ENCODE measurements around the gene ZDHHC3.
"Not testable (repeated sequence)": the region's sequence is repeated elsewhere in the genome, so short reads cannot be mapped to it uniquely, and the experiment has no call there.

ZDHHC3 gene

DNA sequence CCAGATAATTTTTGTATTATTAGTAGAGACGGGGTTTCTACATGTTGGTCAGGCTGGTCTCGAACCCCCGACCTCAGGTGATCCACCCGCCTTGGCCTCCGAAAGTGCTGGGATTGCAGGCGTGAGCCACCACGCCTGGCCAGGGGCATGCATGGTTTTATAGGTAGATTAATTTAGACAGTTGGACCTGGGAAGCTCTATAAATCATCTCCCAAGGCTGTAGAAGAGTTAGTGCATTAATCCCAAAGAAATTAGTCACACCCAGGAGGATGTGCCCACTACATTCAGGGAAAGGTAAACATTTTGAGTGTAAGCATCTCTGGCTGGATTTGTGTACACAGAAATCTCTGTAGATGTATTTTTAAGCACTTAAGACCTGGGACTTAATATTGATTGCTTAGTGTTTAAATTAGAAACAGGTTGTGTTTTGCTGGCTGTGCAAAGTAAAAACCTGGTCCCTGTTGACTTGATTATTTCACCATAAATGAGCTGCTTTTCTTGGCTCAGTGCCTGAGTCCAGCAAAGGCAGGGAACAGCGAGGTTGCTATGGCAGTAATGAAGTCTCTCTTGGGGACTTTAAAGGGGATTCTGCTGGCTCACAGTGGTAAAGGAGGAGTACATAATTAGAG lies 19.3 kb upstream of the ZDHHC3 start:
- no peak for DNase-seq (ENCODE audit: low read depth)

DNA sequence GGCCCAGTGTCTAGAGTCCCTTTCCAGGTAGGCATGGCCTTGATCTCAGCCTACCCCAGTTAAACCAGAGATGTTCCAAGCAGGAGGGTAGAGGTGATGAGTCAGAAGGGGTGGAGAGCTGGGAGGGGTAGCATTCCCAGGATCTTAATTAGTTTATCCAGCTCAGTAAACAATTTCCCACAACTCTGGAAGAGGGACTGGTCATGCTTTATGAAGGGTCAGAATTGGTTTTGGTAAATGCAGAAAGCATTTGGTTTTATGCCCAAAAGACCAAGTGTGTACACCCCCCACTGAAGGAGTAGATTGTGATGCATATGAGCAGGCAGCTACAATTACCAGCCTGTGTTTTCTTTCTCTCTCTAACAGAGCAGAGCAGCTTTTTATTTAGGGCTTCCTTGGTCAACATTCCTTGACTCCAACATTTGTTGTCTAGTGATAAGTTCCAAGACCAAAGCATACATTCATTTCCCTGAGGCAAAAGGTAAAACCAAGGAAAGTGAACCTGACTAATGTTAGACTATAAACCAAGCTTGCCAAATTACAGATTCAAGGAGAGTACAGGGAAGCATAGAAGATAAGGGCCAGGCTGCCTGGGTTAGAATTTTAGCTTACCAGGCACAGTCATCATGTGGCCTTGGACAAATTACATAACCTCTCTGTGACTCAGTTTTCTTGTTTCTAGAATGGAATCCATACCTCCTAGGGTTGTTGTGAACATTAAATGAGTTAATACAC lies 17.7 kb upstream of the ZDHHC3 start:
- no peak for DNase-seq (ENCODE audit: low read depth)

GRCh38 chr3:44992555-44993470 lies 16.8 kb upstream of the ZDHHC3 start:
- no peak for DNase-seq (ENCODE audit: low read depth)

- no peak for DNase-seq (ENCODE audit: low read depth)
Measured at GRCh38 chr3:44991326-44991725, 15.4 kb upstream of the ZDHHC3 start.

DNA sequence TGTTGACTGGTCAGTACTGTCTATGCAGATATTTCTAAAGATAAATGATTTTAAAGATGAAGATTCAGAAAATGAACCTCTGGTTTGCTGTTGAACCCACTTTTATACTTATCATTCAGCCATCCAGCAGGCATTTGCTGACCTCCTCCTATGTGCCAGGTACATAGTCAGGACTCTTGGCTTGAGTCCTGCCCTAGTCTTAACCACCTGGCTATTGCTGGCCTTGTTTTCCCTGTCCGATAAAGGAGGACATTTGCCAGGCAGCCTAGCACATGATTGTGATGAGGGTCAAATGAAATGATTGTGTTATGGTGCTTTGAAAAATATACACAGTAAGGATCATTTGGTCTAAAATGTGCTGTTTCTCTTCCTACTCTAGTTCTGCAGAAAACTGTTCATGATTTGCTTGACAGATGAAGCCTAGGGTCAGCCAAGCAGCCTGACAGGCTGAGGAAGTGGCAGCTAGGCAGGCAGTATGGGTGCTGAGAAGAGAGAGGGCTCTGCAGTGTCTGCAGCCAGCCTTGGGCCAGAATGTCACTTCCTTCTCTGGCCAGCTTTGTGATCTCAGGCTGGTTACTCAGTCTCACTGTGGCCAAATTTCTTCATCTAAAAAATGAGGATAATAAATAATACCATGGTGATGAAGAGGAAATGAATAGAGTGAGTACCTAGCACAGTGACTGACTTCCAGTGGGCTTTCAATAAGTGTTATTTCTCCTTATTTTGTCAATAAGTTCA lies 13.8 kb upstream of the ZDHHC3 start:
- DNase-seq (ENCODE audit: low read depth), result no peak

DNA sequence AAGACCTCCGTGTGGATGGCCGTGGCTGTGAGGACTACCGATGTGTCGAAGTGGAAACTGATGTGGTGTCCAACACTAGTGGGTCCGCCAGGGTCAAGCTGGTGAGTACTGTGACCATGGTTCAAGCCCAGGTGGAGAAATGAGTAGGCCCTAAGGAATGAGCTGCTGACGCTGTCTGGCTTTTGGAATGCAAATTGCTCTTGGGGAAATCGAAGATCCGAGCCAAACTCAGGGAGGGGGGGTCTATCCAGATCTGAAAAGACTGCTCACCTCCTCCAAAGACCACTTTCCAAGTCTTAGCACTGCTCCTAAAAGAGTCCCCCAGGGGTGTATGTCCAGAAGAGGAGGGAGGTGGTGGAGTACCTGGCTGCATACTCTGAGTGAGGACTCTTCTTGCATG lies 13.2 kb upstream of the ZDHHC3 start:
- DNase-seq (ENCODE audit: low read depth), result no peak

GRCh38 chr3:44988073-44988472 lies 12.1 kb upstream of the ZDHHC3 start:
- no peak for DNase-seq (ENCODE audit: low read depth)

DNA sequence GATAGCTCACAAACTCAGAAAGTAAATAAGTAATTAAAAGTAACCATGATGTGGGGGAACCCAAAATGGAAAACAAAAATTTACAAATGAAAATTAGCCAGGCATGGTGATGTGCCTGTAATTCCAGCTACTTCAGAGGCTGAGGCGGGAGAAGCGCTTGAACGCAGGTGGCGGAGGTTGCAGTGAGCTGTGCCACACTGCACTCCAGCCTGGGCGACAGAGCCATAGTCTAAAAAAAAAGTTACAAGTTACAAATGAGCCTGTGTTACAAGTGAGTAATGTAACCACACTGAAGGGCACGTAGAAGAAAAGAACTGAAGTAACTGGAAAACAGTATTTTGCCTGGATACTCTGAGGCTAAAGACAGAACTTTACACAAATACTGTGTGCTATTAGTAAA lies 11.4 kb upstream of the ZDHHC3 start:
- DNase-seq (ENCODE audit: low read depth), result no peak

- DNase-seq (ENCODE audit: low read depth), result not testable (repeated sequence)
Measured at GRCh38 chr3:44986330-44986729, 10.4 kb upstream of the ZDHHC3 start.

DNA sequence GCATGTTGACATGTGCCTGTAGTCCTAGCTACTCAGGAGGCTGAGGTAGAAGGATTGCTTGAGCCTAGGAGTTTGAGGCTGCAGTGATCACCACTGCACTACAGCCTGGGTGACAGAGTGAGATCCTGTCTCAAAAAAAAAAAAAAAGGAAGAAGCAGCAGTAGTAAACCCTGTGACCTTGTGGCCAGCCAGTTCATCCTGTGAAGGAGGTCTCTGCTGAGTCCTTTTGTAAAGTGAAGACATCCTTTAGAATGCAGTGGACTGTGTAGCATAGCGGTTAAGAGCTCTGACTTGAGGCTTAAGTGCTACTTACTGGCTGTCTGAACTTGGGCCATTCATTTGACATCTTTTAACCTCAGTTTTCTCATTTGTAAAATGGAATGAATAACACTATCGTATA lies 8.4 kb upstream of the ZDHHC3 start:
- no peak for DNase-seq (ENCODE audit: low read depth)

GRCh38 chr3:44983484-44983941 lies 7.5 kb upstream of the ZDHHC3 start:
- DNase-seq (ENCODE audit: low read depth), result no peak

DNA sequence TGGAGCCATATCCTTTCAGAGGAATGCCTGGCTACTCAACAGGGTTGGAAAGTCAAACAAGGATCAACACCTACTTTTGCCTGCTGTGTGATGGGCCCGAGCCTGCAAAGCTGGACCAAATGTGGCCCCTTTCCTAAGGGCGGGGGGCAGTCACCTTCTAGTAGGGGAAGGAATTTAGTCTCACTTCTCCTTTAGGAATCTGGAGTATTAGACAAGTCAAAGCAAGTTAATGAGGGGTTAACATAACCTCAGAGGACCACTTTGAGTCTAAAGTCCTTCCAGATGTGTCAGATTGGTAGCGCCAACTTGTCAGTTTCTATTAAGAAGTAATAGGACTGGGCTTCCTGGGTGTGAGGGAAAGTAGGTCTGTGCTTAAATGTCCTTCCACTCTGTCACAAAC lies 6.8 kb upstream of the ZDHHC3 start:
- no peak for DNase-seq (ENCODE audit: low read depth)

GRCh38 chr3:44981751-44982150 lies 5.8 kb upstream of the ZDHHC3 start:
- DNase-seq (ENCODE audit: low read depth), result no peak

DNA sequence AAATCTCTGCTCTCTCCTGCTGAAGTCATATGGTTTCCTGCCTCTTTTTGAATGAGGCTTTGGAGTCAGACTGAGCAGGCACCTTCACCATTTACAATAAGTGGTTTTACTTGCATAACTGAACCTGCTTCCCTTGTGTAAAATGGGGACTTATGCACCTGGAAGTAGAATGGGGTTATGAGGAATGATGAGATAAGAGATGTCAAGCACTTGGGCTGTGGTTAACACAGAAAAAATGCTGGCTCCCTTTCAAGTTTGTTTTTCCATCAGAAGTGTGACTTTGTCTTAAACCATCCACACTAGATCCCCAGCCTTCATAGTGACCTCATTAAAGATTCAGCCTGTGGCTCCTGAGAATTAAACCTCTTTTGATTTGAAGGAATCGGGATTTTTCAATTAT lies 5.2 kb upstream of the ZDHHC3 start:
- DNase-seq (ENCODE audit: low read depth), result no peak

DNA sequence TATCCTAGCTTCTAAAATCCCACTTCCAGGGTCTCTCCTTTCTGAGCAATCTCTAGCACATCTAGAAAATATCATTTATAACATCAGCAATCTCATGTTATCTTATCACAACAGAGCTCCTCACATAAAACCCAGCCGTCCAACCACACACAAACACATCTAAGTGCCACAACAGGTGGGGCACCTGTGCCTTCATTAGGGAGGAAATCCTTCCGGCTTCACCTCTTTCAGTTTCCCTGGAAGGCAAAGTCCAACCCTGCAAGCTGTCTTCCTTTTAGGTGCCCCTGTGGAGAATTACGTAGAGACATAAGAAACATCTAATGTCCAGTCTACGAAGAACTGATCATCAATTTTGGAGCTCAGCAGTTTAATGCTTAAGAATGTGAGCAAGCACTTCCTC lies 1.6 kb downstream of the ZDHHC3 start:
- DNase-seq (ENCODE audit: low read depth), result no peak

GRCh38 chr3:44970926-44971490 lies 5.0 kb downstream of the ZDHHC3 start:
- DNase-seq (ENCODE audit: low read depth), result no peak

DNA sequence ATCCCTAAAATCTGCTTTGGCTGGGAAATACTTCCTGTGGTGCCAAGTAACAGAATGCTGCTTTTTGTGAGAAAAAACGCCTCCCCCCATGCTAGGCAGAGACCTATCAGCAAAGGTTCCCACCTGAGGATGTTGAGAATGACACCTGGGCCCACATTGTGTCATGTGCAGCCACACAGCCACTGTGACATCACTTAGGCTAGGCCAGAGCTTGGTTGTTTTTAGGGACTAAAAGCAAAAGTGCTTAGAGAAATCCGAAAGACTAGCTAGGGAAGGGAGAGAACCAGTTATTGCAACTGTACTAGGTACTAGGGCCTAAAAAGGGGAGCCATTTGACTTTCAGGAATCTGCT lies 6.2 kb downstream of the ZDHHC3 start:
- DNase-seq (ENCODE audit: low read depth), result no peak

DNA sequence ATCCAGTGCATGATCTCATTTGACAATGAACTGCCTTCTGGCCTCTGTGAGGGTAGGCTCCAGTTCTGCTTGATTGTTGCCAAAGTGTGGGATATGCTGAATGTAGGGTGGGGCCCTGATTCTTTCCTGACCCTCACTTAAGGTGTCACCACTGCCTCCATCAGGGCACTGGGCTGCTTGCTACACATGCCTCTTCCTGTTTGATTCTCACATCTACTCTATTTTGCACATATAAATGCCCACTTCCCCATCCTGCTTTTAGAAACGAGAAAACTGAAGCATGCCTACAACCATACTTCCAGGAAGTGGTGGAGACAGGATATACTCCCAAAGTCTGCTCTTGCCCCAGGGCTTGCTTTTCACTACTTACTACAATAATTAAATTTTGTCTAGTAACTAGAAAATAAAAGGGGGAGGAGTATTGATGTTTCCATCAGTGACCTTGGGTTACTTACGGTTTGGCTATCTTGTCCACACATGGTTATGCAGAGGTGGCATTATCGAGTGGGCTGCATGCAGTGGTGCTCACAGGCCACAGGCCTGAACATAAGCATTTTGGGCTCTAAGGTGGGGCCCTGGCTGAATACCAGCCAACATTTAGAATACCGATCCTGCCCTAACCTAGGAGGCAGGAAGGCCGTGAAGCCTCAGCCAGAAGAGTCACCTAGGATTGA lies 6.7 kb downstream of the ZDHHC3 start:
- DNase-seq (ENCODE audit: low read depth), result no peak

DNA sequence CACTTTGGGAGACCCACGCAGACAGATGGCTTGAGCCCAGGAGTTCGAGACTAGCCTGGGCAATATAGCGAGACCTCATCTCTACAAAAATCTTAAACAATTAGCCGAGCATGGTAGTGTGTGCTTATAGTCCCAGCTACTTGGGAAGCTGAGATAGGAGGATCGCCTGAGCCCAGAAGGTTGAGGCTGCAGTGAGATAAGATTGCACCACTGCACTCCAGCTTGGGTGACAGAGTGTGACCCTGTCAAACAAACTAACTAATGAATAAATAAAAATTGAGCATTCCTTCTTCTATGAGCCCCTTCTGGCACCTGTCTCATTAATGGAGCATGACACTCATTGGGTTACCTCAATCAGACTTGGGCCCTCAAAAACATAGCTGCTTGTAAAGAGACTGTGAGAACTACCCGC lies 7.5 kb downstream of the ZDHHC3 start:
- DNase-seq (ENCODE audit: low read depth), result no peak

DNA sequence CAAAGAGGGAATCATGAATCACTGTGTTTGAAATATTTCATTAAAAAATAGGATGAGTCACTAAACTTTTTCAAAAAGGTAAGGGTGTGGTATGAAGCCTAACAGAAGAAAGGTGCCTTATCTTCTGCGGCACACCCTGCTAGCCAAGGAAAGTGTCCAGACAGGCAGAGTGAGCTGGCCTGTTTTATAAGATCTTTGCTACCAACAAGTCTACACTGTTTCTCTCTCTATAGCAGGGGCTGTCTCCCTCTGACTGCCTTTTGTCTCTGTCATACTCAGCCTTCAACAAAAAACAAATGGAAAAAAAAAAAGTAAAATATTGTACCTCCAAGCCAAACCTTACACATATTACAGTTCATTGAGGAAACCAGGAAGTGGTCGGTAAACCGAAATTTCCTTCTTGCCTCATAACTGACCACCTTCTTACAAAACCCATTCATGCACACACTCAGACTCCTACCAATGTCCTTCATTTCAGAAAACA lies 9.1 kb downstream of the ZDHHC3 start:
- no peak for DNase-seq (ENCODE audit: low read depth)

DNA sequence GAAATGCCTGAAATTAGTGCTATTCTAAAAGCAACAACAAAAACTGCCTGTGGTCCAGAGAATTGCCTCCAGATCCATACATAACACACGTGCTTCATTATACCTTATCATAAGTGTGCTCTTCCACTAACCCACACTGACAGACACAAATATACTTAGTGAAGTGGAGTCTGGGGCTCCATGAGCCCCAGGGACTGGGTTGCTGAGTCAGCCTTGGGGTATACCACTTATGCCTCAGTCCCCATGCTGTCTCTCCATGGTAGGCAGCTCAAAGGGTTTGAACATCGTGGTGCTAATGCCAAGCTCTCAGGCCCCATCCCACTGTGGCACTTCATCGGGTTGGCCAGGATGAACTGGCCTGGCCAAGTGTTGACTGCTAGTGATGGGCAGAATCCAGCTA lies 10.8 kb downstream of the ZDHHC3 start:
- no peak for DNase-seq (ENCODE audit: low read depth)

All from T follicular helper cell (primary cell).